Left colon (tissue), 2 donors: Measurements from ENCODE around the gene MDM1. TPM values are rescaled to one million over a fixed set of nuclear protein-coding genes. Genes with fewer than 3 reads are reported as not detected.

Source experiments
- ATAC-seq: fragments of 200-7000 bp; cut with Tn5 transposase; one replicate; pipeline ENCODE4 v1.9.1; 2020; ENCODE audit warnings: mild to moderate bottlenecking, moderate library complexity
- DNase-seq, 2 donors: peaks; one replicate each; pipeline ENCODE4 v3.0.0-alpha.2; 2020
- intact Hi-C, 2 donors: fragments of 100-400 bp; cut with DNase I in 1 of 2; cut with micrococcal nuclease in 1 of 2; formaldehyde crosslinking; loops; one replicate each; pipeline versions ENCODE4 v1.11.2 to v1.14.0; 2022; cut with DNase I, micrococcal nuclease
- total RNA-seq, 2 donors: library from RNA; stranded (reverse); fragmentation: NEBNext Ultra II Directional; extraction: Animal tissue kit (Norgen Biotek cat#: 25700); gene quantifications; one replicate each; pipeline ENCODE4 v1.2.1, GENCODE V29; 2021
- donor health status: DM: no; HTN: no; CAD: no.
- donor health status: DM: yes; HTN: yes; CAD: no.

The MDM1 gene
- total RNA-seq, 2 donors from 2014 or later: 6.6 to 11.6 TPM

DNA sequence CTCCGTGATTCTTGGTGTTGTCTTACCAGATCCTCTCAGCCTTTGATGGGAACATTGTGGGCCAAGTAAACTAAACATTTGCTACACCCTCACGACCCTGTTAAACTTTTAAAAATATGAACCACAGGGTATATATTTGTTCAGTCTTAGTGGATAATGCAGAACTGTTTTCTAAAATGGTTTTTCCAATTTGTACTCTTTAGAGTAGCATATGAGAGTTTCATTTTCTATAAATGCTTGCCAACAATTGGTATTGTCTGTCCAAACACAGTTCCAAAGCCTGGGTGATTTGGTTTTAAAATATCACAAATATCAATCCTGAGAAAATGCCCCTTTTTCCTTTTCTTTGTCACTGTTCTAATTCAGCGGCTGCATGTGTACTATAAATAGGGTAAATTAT lies 72.0 kb downstream of the MDM1 start:
- DNase-seq (no peak), ATAC-seq (no peak)
- intact Hi-C loops: no loop called here

DNA sequence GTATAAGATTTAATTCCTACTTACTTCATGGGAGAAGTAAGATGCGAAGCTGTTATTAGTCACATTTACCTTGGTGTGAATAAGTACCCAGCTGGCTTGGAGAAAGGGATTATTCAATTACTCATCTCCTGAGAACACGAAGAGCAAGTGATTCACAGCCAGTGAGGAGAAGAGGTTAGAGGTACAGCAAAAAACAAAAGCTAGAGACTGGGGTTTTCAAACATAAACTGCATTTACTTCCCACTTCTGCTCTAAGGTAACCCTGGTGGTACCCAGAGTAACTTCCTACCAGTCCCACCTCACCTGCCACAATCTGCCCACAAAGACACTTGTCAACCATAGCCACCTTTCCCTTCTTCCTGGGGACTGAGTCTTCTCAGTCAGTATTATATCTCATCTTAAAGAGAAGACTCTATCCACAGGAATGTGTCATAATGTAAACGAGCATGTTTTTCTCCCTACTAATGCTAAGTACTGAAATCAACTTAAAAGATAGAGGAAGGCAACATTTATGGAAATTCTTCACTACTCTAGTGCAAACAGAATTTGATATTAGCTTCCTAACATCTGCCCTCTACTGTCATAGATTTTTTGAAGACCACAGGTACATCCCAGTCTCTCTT lies 72.7 kb downstream of the MDM1 start:
- intact Hi-C loops: no loop called here
- no peak for DNase-seq
- no peak for ATAC-seq

DNA sequence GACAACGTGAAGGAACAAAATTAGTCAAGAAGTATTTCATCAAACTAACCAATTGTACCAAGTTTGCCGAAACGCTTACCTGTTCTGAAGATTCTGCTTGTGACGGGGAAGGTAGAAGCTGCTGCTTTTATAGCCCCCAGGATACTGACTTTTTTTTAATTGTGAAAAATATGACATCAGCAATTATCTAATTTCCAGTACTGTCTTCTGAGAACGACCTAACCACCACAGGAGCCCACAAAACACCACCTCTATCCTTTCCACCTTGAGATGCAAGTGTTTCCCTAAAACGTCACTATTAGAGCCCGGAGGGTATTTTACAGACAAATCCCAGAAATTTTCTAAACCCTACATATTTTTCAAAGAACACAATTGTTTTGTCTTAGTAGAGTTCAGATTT lies 78.7 kb downstream of the MDM1 start, which contains the start of gene IL22:
TSS of gene IL22 (minus strand) at position 101 of the 400 bp plus-strand sequence. CDS start 156 bp downstream, outside the sequence.
- no peak for DNase-seq
- no peak for ATAC-seq
- intact Hi-C loops: no loop called here

DNA sequence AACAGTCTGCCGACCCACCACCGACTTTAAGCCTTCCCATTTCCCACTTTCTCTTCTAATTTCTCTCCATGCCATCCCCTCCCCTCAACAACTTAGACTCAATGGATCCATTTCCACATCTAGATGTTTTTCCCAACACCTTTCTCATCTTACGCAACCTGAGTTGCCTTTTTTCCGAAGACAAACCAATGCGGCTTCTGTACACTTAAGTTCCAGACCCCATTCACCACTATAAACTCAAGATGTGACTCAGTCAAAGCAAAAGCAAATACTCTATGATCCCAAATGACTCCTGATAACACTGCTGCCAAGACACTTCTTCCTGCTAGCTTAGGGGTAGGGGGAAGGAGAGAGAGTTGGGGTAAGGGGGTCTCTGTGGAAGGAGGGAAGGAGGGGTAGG lies 80.1 kb downstream of the MDM1 start:
- ATAC-seq (no peak), DNase-seq (no peak)
- intact Hi-C loops: no loop called here

DNA sequence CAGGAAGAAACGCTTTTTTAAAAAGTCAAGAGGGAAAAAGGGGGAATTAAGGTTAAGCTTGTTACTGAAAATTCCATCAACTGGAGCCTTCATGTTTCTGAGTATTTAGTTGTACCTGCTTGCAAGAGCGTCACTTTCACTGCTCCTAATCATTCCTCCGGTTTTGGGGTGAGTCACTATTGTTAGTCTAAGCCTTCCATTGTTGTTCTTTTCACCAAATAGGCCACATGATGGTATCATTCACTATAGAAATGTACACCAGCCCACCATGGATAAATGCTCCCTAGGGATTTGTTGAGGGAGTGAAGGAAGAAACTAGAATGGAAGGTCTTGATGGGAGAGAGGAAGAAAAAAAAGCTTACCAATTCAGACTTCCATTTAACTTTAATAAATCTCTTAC lies 81.7 kb downstream of the MDM1 start:
- DNase-seq (no peak), ATAC-seq (no peak)
- intact Hi-C loops: no loop called here

DNA sequence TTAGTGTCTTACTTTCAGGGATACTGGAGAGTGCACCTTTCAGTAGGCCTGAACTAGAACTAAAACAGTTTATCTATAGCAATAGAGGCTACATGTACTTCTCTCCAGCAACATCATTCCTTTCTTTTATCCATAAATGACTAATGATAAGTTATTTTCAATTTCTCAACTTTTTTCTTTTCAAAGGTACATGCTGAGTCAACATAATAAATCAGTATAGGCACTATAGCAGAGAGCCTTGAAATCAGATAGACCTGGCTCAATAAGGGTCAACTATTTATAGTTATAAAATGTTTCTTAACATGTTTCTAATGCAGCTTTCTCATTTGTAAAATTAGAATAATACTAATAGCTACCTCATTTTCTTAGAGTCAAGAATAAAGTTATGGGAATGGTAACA lies 84.4 kb downstream of the MDM1 start:
- ATAC-seq (no peak), DNase-seq (no peak)
- intact Hi-C loops: no loop called here

DNA sequence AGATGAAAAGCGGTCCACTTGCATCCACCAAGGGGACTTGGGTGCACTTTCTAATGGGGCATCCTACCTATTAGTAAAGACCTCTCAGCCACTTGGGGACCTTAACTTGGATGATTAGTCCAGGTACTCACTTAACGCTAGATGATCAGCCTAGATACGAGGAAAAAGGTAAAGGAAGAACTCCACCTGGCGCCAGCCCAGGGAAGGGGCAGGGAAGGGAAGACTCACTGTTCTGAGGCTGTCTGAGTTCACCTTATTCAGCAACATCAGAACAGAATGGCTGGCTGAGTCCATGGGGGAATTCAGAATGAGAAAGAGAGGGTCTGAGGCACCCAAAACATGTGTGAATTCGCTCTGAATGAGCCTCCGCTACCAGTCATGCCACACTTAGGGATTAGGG lies 85.8 kb downstream of the MDM1 start:
- intact Hi-C loops: no loop called here
- DNase-seq: no peak
- ATAC-seq: no peak

DNA sequence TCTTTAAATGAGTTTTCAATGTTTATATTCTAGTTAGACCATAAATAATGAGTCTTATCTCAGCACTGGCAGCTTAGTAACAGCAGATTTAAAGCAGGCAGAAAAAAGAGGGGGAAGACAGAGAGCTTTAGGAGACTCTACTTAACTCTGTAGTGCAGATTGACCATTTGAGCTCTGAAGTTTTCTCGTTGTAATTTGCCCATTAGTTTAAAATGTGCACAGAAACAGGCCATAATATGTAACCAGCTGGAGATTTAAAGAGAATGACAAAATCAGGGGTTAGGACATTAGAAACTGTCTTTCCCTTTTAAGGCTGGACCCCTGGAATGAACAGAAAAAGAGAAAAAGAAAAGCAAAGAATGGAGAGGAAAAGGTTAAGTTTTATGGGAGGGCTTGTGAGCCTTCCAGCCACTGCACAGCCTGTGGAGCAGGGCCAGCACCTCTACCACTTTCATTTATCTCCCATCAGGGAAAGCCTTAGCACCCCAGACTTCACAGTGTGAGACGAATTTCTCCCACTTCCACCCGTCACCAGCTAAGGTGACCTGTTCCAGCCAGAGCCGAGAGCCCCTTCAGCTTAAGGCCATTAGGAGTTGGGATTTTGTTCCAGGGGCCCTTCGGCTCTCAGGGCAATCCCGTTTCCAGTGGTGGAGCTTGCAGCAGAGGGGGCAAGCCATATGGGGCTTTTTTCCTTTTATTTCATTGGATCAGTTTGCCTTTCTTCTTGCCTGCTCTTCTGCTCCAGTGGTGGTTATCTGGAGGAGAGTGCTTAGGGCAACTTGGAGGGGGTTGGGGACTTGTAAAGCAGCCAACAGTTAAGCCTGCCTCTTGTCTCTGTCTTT lies 86.8 kb downstream of the MDM1 start:
- no peak for DNase-seq
- intact Hi-C loops: no loop called here
- no peak for ATAC-seq

Other genes with a start within 250 kb of the MDM1 start
- not detected for gene IFNG, start 172.6 kb downstream of the MDM1 start, total RNA-seq
- not detected for gene IL26, start 106.6 kb downstream of the MDM1 start, total RNA-seq
- not detected for gene IL22, start 78.8 kb downstream of the MDM1 start, total RNA-seq